Panc1 (cell line): ENCODE results near the gene ST3GAL4. TPM values are rescaled to one million over a fixed set of nuclear protein-coding genes. Genes with fewer than 3 reads are reported as not detected.
A peak's percentile ranks its signal among the peaks of the same experiment; 100 is the strongest.

Source experiments
- ATAC-seq: fragments of 200-7000 bp; cut with Tn5 transposase; 2 replicates; pipeline ENCODE4 v1.9.1; 2020; ENCODE audit warnings: mild to moderate bottlenecking, moderate library complexity
- BruUV-seq: library from RNA; stranded (reverse); fragments of 400-500 nt; replicated peaks from 2 replicates; lab custom pipeline; 2021; lab: Mats Ljungman, UMichigan
- CTCF ChIA-PET: fragments of 300-600 bp; sonication (Branson Sonifier 250); formaldehyde crosslinking; loops from one replicate; lab custom pipeline; 2022; ENCODE audit warnings: antibody characterized with exemption; lab: Charles Lee
- POLR2A ChIA-PET: fragments of 300-600 bp; sonication (Branson Sonifier 250); formaldehyde crosslinking; loops from one replicate; lab custom pipeline; 2022; ENCODE audit warnings: antibody characterized with exemption; lab: Charles Lee
- DNase-seq: peaks from one replicate; pipeline ENCODE4 v3.0.0-alpha.2; 2010; ENCODE audit warnings: low read depth, low spot score
- H3K27ac ChIP-seq: 2 replicates; pipeline ENCODE4 v1.5.1; 2011; ENCODE audit warnings: mild to moderate bottlenecking, low read length, inconsistent platforms
- H3K27me3 ChIP-seq: fragments of 200-500 bp; sonication (Bioruptor generic); 2 replicates; pipeline ENCODE4 v1.6.0; 2014; ENCODE audit warnings: low read length, inconsistent platforms; ENCODE audit not compliant: control insufficient read depth, insufficient read depth
- H3K36me3 ChIP-seq: fragments of 200-500 bp; sonication (Bioruptor generic); 2 replicates; pipeline ENCODE4 v1.5.1; 2014; ENCODE audit warnings: inconsistent platforms, mild to moderate bottlenecking, low read length, moderate library complexity; ENCODE audit not compliant: control insufficient read depth, insufficient read depth
- H3K4me1 ChIP-seq: 2 replicates; pipeline ENCODE4 v1.5.1; 2011; ENCODE audit warnings: inconsistent platforms, mild to moderate bottlenecking, low read length, moderate library complexity; ENCODE audit not compliant: control insufficient read depth, insufficient read depth
- H3K4me3 ChIP-seq, 2 experiments: 2 replicates each; pipeline ENCODE4 v1.5.1; 2011 to 2012; ENCODE audit warnings: low read depth in 2 of 2, low read length in 2 of 2, mild to moderate bottlenecking in 2 of 2, inconsistent platforms in 1 of 2, moderate library complexity in 1 of 2
- H3K9me3 ChIP-seq: fragments of 200-500 bp; sonication (Bioruptor generic); 2 replicates; pipeline ENCODE4 v1.5.1; 2014; ENCODE audit warnings: low read depth, mild to moderate bottlenecking, inconsistent platforms, low read length, moderate library complexity; ENCODE audit not compliant: control insufficient read depth, insufficient read depth
- CTCF ChIP-seq: fragments of 450-650 bp; IDR thresholded peaks from 2 replicates; pipeline ENCODE4 v1.5.1; 2017; ENCODE audit warnings: mild to moderate bottlenecking
- POLR2AphosphoS5 ChIP-seq: IDR thresholded peaks from 2 replicates; pipeline ENCODE4 v1.6.1; 2012; ENCODE audit warnings: mild to moderate bottlenecking, low read depth, low read length, moderate library complexity
- REST ChIP-seq, 2 experiments: IDR thresholded peaks; 2 replicates each; pipeline ENCODE4 v1.6.1; 2011 to 2012; ENCODE audit warnings: low read depth in 2 of 2, control low read depth in 1 of 2, low read length in 1 of 2, mild to moderate bottlenecking in 1 of 2, moderate library complexity in 1 of 2; ENCODE audit not compliant: insufficient read depth in 1 of 2
- SIN3A ChIP-seq: IDR thresholded peaks from 2 replicates; pipeline ENCODE4 v1.6.1; 2012; ENCODE audit warnings: low read depth, mild to moderate bottlenecking, low read length, moderate library complexity, borderline replicate concordance; ENCODE audit not compliant: insufficient read depth
- TCF7L2 ChIP-seq: IDR thresholded peaks from 2 replicates; pipeline ENCODE4 v1.6.1; 2011; ENCODE audit warnings: mild to moderate bottlenecking, low read depth, low read length, inconsistent platforms
- in situ Hi-C: cut with HindIII; loops from 2 replicates; pipeline ENCODE4 v1.10.0; 2016; ENCODE audit warnings: low sequenced_read_pairs, low pct_unique_long_range_greater_than_20kb
- intact Hi-C: fragments of 100-400 bp; cut with micrococcal nuclease; formaldehyde crosslinking; loops from one replicate; pipeline ENCODE4 v1.10.0; 2022; ENCODE audit not compliant: unreplicated experiment
- total RNA-seq: library from RNA; stranded (reverse); gene quantifications from one replicate; pipeline ENCODE4 v1.2.1, GENCODE V29; 2021; ENCODE audit not compliant: unreplicated experiment

The ST3GAL4 gene
- total RNA-seq, 1 experiment from 2014 or later = 56.6 TPM

- Histone ChIP-seq H3K4me1 (no peaks in the 10 kb centered on the region; the same call in 1 of the 2 replicates), H3K36me3 (no peaks in the 10 kb centered on the region; the same call in 1 of the 2 replicates), H3K27me3 (no peaks in the 10 kb centered on the region), H3K9me3 (no peaks in the 10 kb centered on the region), H3K27ac (no peak overlapping the region), H3K4me3 (no peak overlapping the region)
- in situ Hi-C loops (no loop called here), intact Hi-C loops (no loop called here)
- TF ChIP-seq SIN3A = no peak
- no peak for TF ChIP-seq TCF7L2
- no peak for TF ChIP-seq REST (IDR thresholded peaks at IDR 0.05; ENCODE audit: insufficient read depth in 1 of 2, low read depth in 2 of 2, low read length in 1 of 2)
- TF ChIP-seq POLR2AphosphoS5 = no peak
- TF ChIP-seq CTCF = no peak
- BruUV-seq = no TSS peak
- POLR2A ChIA-PET = no interaction called here
- CTCF ChIA-PET = no interaction called here
- DNase-seq (no peak), ATAC-seq (peak; percentile 37)
Measured at GRCh38 chr11:126328938-126329643, 26.4 kb upstream of the ST3GAL4 start.

GRCh38 chr11:126329644-126330211, 25.8 kb upstream of the ST3GAL4 start:
- H3K9me3 ChIP-seq = no peaks in the 10 kb centered on the region

More at GRCh38 chr11:126329644-126330211, 25.8 kb upstream of the ST3GAL4 start:
- in situ Hi-C loops (no loop called here), intact Hi-C loops (no loop called here)
- BruUV-seq = no TSS peak
- DNase-seq (no peak), ATAC-seq (no peak)
- Histone ChIP-seq H3K4me1 (no peaks in the 10 kb centered on the region; the same call in 1 of the 2 replicates), H3K4me3 (no peak overlapping the region), H3K27ac (no peak overlapping the region), H3K27me3 (no peaks in the 10 kb centered on the region), H3K36me3 (no peaks in the 10 kb centered on the region; the same call in 1 of the 2 replicates)
- TF ChIP-seq POLR2AphosphoS5 = no peak
- TF ChIP-seq CTCF = no peak
- no peak for TF ChIP-seq TCF7L2
- no peak for TF ChIP-seq REST (IDR thresholded peaks at IDR 0.05; ENCODE audit: insufficient read depth in 1 of 2, low read depth in 2 of 2, low read length in 1 of 2)
- no peak for TF ChIP-seq SIN3A
- CTCF ChIA-PET = interaction anchor here (0.7 kb wide), 1 partner anchor 112 kb away, joined by 3 read pairs; no protein-coding TSS in a partner anchor
- POLR2A ChIA-PET = interaction anchor here (1.2 kb wide), 1 partner anchor 14 kb away, joined by 4 read pairs; no protein-coding TSS in a partner anchor
